Thyroid gland (tissue), 4 donors: Measurements from ENCODE around the gene RPS6KA4.

ENCODE experiments used
- CTCF ChIP-seq, 6 experiments: fragments of 200-600 bp in 3 of 6; fragments of 450-650 bp in 3 of 6; sonication (generic) in 3 of 6; IDR thresholded peaks; one replicate each; pipeline ENCODE4 v1.5.1; 2016 to 2019; ENCODE audit warnings: antibody characterized with exemption in 6 of 6, mild to moderate bottlenecking in 2 of 6, inconsistent platforms in 1 of 6, moderate library complexity in 1 of 6
- POLR2A ChIP-seq, 2 donors: fragments of 450-650 bp; IDR thresholded peaks; one replicate each; pipeline ENCODE4 v1.6.1; 2017; ENCODE audit warnings: antibody characterized with exemption in 2 of 2, mild to moderate bottlenecking in 2 of 2, moderate library complexity in 1 of 2

- TF ChIP-seq CTCF (IDR thresholded peaks at IDR 0.05) (no peak), POLR2A (IDR thresholded peaks at IDR 0.05) (no peak)
Observed at GRCh38 chr11:64313491-64314145, 45.3 kb upstream of the RPS6KA4 start.
